Astrocyte (in vitro differentiated cells and primary cell): ENCODE data around the gene DMKN. TPM values are rescaled to one million over a fixed set of nuclear protein-coding genes. Genes with fewer than 3 reads are reported as not detected.

Experiments used
- DNase-seq: peaks from one replicate; pipeline ENCODE4 v3.0.0-alpha.2; 2010; ENCODE audit warnings: low read depth
- FAIRE-seq: peaks from 2 replicates; lab custom pipeline; 2011; peaks lifted over from hg19 to GRCh38; lab: Jason Lieb, UNC
- H2AFZ ChIP-seq: 2 replicates; pipeline ENCODE4 v1.6.0; 2012; ENCODE audit warnings: low read depth, low read length, inconsistent platforms
- H3K27ac ChIP-seq: 2 replicates; pipeline ENCODE4 v1.5.1; 2011; ENCODE audit warnings: low read depth, low read length, inconsistent platforms
- H3K27me3 ChIP-seq: 2 replicates; pipeline ENCODE4 v1.6.0; 2011; ENCODE audit warnings: low read length, inconsistent platforms; ENCODE audit not compliant: insufficient read depth
- H3K36me3 ChIP-seq: 2 replicates; pipeline ENCODE4 v1.5.1; 2011; ENCODE audit warnings: low read length, inconsistent platforms; ENCODE audit not compliant: insufficient read depth
- H3K4me1 ChIP-seq: 2 replicates; pipeline ENCODE4 v1.5.1; 2011; ENCODE audit warnings: low read length, inconsistent platforms; ENCODE audit not compliant: insufficient read depth
- H3K4me2 ChIP-seq: 2 replicates; pipeline ENCODE4 v1.6.0; 2012; ENCODE audit warnings: low read length, inconsistent platforms
- H3K4me3 ChIP-seq: 2 replicates; pipeline ENCODE4 v1.5.1; 2011; ENCODE audit warnings: low read depth, mild to moderate bottlenecking, low read length, inconsistent platforms; ENCODE audit not compliant: insufficient read depth
- H3K79me2 ChIP-seq: 2 replicates; pipeline ENCODE4 v1.6.0; 2012; ENCODE audit warnings: mild to moderate bottlenecking, low read length, inconsistent platforms; ENCODE audit not compliant: insufficient read depth
- H3K9ac ChIP-seq: 2 replicates; pipeline ENCODE4 v1.6.0; 2012; ENCODE audit warnings: mild to moderate bottlenecking, low read length, inconsistent platforms
- H3K9me3 ChIP-seq: 2 replicates; pipeline ENCODE4 v1.5.1; 2012; ENCODE audit warnings: low read depth, mild to moderate bottlenecking, low read length, inconsistent platforms; ENCODE audit not compliant: insufficient read depth
- H4K20me1 ChIP-seq: 2 replicates; pipeline ENCODE4 v1.6.0; 2012; ENCODE audit warnings: low read length, inconsistent platforms; ENCODE audit not compliant: insufficient read depth
- H3K27ac Mint-ChIP-seq: one replicate; pipeline ENCODE4 v1.8.0; 2021; ENCODE audit warnings: mild to moderate bottlenecking, mixed read lengths; ENCODE audit not compliant: unreplicated experiment
- H3K27me3 Mint-ChIP-seq: one replicate; pipeline ENCODE4 v1.8.0; 2021; ENCODE audit warnings: low read depth, mixed read lengths; ENCODE audit not compliant: unreplicated experiment
- H3K36me3 Mint-ChIP-seq: one replicate; pipeline ENCODE4 v1.8.0; 2021; ENCODE audit warnings: low read depth, mixed read lengths; ENCODE audit not compliant: unreplicated experiment
- H3K4me1 Mint-ChIP-seq: one replicate; pipeline ENCODE4 v1.8.0; 2021; ENCODE audit warnings: low read depth, mixed read lengths; ENCODE audit not compliant: unreplicated experiment
- H3K4me3 Mint-ChIP-seq: one replicate; pipeline ENCODE4 v1.8.0; 2021; ENCODE audit warnings: mild to moderate bottlenecking, moderate library complexity, mixed read lengths; ENCODE audit not compliant: unreplicated experiment
- H3K9me3 Mint-ChIP-seq: one replicate; pipeline ENCODE4 v1.8.0; 2021; ENCODE audit warnings: mild to moderate bottlenecking, mixed read lengths; ENCODE audit not compliant: unreplicated experiment
- EZH2 ChIP-seq: IDR thresholded peaks from 2 replicates; pipeline ENCODE4 v1.6.1; 2012; ENCODE audit warnings: mild to moderate bottlenecking, low read length, inconsistent platforms; ENCODE audit not compliant: insufficient read depth
- total RNA-seq: library from RNA; stranded (reverse); gene quantifications from 2 replicates; pipeline ENCODE4 v1.2.1, GENCODE V29; 2021
- TF ChIP-seq, protein P1 (sequence below): IDR thresholded peaks from 2 replicates; pipeline ENCODE4 v1.5.1; 2011; ENCODE audit warnings: low read depth, mild to moderate bottlenecking, inconsistent platforms, low read length, moderate library complexity; ENCODE audit not compliant: insufficient read depth

Gene DMKN
- total RNA-seq, 1 donor from 2014 or later = 56.9 TPM

DNA sequence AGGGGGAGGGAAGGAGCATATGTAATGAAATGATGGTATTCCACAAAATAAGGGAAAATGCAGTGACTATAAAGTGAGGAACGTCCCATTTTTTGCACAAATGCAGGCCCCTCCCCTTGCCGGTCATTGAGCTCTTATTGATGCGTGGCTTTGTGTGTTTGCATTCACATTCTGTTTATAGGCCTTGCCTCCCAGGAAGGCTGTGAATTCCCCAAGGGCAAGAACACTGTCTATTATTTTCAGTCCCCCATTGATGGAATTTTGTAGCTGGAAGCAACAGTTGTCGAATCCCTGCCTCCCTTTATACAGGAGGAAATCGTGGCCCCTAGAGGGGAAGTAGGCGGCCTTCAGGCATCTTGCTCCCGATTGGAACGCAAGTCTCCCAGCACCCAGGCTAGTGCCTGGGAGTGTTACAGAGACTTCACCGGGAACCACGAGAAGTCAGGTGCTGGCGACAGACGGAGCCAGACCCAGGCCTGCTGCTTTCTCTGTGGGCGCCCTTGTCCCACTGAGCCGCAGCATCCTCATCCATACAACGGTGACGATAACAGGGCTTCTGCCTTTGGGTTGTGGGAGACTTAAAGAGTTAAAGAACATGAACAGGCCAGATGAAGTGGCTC, 7.8 kb upstream of the DMKN start:
- Histone ChIP-seq H3K27me3 (peaks cover 2% of the 10 kb centered on the region), H3K9ac (no peak overlapping the region), H3K4me3 (no peak overlapping the region), H3K79me2 (no peaks in the 10 kb centered on the region), H4K20me1 (no peaks in the 10 kb centered on the region), H3K36me3 (no peaks in the 10 kb centered on the region), H2AFZ (no peak overlapping the region), H3K9me3 (no peaks in the 10 kb centered on the region), H3K27ac (no peak overlapping the region), H3K4me1 (peaks cover 10% of the 10 kb centered on the region), H3K4me2 (no peak overlapping the region)
- TF ChIP-seq, protein P1, sequence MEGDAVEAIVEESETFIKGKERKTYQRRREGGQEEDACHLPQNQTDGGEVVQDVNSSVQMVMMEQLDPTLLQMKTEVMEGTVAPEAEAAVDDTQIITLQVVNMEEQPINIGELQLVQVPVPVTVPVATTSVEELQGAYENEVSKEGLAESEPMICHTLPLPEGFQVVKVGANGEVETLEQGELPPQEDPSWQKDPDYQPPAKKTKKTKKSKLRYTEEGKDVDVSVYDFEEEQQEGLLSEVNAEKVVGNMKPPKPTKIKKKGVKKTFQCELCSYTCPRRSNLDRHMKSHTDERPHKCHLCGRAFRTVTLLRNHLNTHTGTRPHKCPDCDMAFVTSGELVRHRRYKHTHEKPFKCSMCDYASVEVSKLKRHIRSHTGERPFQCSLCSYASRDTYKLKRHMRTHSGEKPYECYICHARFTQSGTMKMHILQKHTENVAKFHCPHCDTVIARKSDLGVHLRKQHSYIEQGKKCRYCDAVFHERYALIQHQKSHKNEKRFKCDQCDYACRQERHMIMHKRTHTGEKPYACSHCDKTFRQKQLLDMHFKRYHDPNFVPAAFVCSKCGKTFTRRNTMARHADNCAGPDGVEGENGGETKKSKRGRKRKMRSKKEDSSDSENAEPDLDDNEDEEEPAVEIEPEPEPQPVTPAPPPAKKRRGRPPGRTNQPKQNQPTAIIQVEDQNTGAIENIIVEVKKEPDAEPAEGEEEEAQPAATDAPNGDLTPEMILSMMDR = no peak
- TF ChIP-seq EZH2 = no peak
- no peak for DNase-seq
- FAIRE-seq = no peak
- H3K4me1 Mint-ChIP-seq = peaks cover 8% of the 10 kb centered on the region
- no peaks in the 10 kb centered on the region for H3K9me3 Mint-ChIP-seq
- H3K27me3 Mint-ChIP-seq = peaks cover 20% of the 10 kb centered on the region
- no peak overlapping the region for H3K27ac Mint-ChIP-seq
- no peak overlapping the region for H3K4me3 Mint-ChIP-seq
- no peaks in the 10 kb centered on the region for H3K36me3 Mint-ChIP-seq

DNA sequence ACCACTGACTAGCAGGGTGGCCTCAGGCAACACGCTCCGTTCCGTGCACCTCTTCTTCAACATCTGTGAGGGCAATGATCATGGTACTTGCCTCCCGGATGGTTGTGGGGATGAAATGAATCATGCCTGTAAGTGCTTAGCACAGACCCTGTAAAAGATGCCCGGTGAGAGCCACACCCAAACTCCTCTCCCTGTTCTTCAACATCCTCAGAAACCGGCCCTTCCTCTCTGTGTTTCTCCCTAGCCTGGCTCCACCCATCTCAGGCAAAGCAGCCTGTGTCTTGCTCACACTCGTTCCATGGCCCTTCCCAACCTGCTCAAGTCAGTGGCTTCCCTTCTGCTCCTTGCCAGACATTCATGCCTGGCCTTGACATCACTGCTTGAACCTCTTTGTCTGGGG, 5.8 kb upstream of the DMKN start:
- DNase-seq (no peak), FAIRE-seq (no peak)
- H3K4me1 ChIP-seq = peaks cover 10% of the 10 kb centered on the region
- no peak for TF ChIP-seq EZH2
- TF ChIP-seq, protein P1 = no peak
- Mint-ChIP-seq H3K4me1 (peaks cover 8% of the 10 kb centered on the region), H3K27me3 (peaks cover 11% of the 10 kb centered on the region), H3K27ac (no peak overlapping the region), H3K4me3 (no peak overlapping the region), H3K36me3 (no peaks in the 10 kb centered on the region), H3K9me3 (no peaks in the 10 kb centered on the region)
- H3K79me2 ChIP-seq = no peaks in the 10 kb centered on the region
- no peaks in the 10 kb centered on the region for H3K27me3 ChIP-seq
- H3K4me2 ChIP-seq = no peak overlapping the region
- H4K20me1 ChIP-seq = no peaks in the 10 kb centered on the region
- no peaks in the 10 kb centered on the region for H3K9me3 ChIP-seq
- H3K36me3 ChIP-seq = no peaks in the 10 kb centered on the region
- no peak overlapping the region for H3K4me3 ChIP-seq
- no peak overlapping the region for H3K9ac ChIP-seq
- H2AFZ ChIP-seq = no peak overlapping the region
- H3K27ac ChIP-seq = no peak overlapping the region

- peak overlapping the region; percentile 23 for H2AFZ ChIP-seq
- peaks cover 8% of the 10 kb centered on the region for H3K4me1 Mint-ChIP-seq
- H3K79me2 ChIP-seq = no peaks in the 10 kb centered on the region
- TF ChIP-seq, protein P1 = no peak
- no peak for TF ChIP-seq EZH2
- H3K9me3 Mint-ChIP-seq = no peaks in the 10 kb centered on the region
- DNase-seq (peak; percentile 90), FAIRE-seq (peak; percentile 96)
- H3K9ac ChIP-seq = peak overlapping the region; percentile 50
- peaks cover 3% of the 10 kb centered on the region for H3K27me3 ChIP-seq
- no peaks in the 10 kb centered on the region for H4K20me1 ChIP-seq
- peak overlapping the region; percentile 72 for H3K4me2 ChIP-seq
- H3K36me3 ChIP-seq = no peaks in the 10 kb centered on the region
- H3K27me3 Mint-ChIP-seq = peaks cover 10% of the 10 kb centered on the region
- H3K4me3 Mint-ChIP-seq = no peak overlapping the region
- H3K4me1 ChIP-seq = peaks cover 10% of the 10 kb centered on the region
- no peak overlapping the region for H3K4me3 ChIP-seq
- H3K9me3 ChIP-seq = no peaks in the 10 kb centered on the region
- peak overlapping the region; percentile 46 for H3K27ac ChIP-seq
- H3K36me3 Mint-ChIP-seq = no peaks in the 10 kb centered on the region
- peak overlapping the region; percentile 83 for H3K27ac Mint-ChIP-seq
Measured at GRCh38 chr19:35518313-35518712, 4.9 kb upstream of the DMKN start.
